Smooth muscle cell (in vitro differentiated cells): Measurements from ENCODE around the gene KCNIP4. TPM values are rescaled to one million over a fixed set of nuclear protein-coding genes. Genes with fewer than 3 reads are reported as not detected.

Experiments
- DNase-seq: peaks from one replicate; lab custom pipeline; 2025; ENCODE audit not compliant: unreplicated experiment; lab: John Stamatoyannopoulos, UW
- H2AFZ ChIP-seq: fragments of 200-600 bp; sonication (generic); 2 replicates; pipeline ENCODE4 v1.6.0; 2016; ENCODE audit warnings: antibody characterized with exemption, low read depth, mild to moderate bottlenecking
- H3F3A ChIP-seq: fragments of 200-600 bp; sonication (generic); 2 replicates; pipeline ENCODE4 v1.6.0; 2017; ENCODE audit warnings: antibody characterized with exemption, low read depth
- H3K27ac ChIP-seq: fragments of 200-600 bp; sonication (generic); 2 replicates; pipeline ENCODE4 v1.5.1; 2016; ENCODE audit warnings: low read depth, mild to moderate bottlenecking
- H3K27me3 ChIP-seq: fragments of 200-600 bp; sonication (generic); 2 replicates; pipeline ENCODE4 v1.6.1; 2016; ENCODE audit warnings: low read depth, mild to moderate bottlenecking
- H3K36me3 ChIP-seq: fragments of 200-600 bp; sonication (generic); 2 replicates; pipeline ENCODE4 v1.5.1; 2016; ENCODE audit warnings: low read depth
- H3K4me1 ChIP-seq: fragments of 200-600 bp; sonication (generic); 2 replicates; pipeline ENCODE4 v1.5.1; 2016; ENCODE audit warnings: low read depth
- H3K4me2 ChIP-seq: fragments of 200-600 bp; sonication (generic); 2 replicates; pipeline ENCODE4 v1.6.0; 2016; ENCODE audit warnings: mild to moderate bottlenecking
- H3K4me3 ChIP-seq: fragments of 200-600 bp; sonication (generic); 2 replicates; pipeline ENCODE4 v1.5.1; 2016; ENCODE audit warnings: mild to moderate bottlenecking
- H3K79me2 ChIP-seq: fragments of 200-600 bp; sonication (generic); 2 replicates; pipeline ENCODE4 v1.6.0; 2016; ENCODE audit warnings: low read depth, mild to moderate bottlenecking
- H3K9ac ChIP-seq: fragments of 200-600 bp; sonication (generic); 2 replicates; pipeline ENCODE4 v1.6.0; 2016; ENCODE audit warnings: low read depth
- H3K9me3 ChIP-seq: fragments of 200-600 bp; sonication (generic); replicated peaks from 2 replicates; pipeline ENCODE4 v1.5.1; 2016; ENCODE audit warnings: low read depth
- H4K20me1 ChIP-seq: fragments of 200-600 bp; sonication (generic); 2 replicates; pipeline ENCODE4 v1.6.0; 2016; ENCODE audit warnings: low read depth
- CTCF ChIP-seq: fragments of 200-600 bp; sonication (generic); IDR thresholded peaks from 2 replicates; pipeline ENCODE4 v1.5.1; 2017; ENCODE audit warnings: borderline replicate concordance, mild to moderate bottlenecking, antibody characterized with exemption; ENCODE audit not compliant: insufficient read depth, poor library complexity, severe bottlenecking
- WGBS: methylation state at CpG from one replicate; pipeline ENCODE4 v1.1.7; 2016; ENCODE audit warnings: low lambda C conversion rate; 5-methylcytosine and 5-hydroxymethylcytosine counted together
- microRNA-seq: library from miRNA; unstranded; fragments of <30 nt; microRNA quantifications from one replicate; pipeline ENCODE4, GENCODE V29; 2016; ENCODE audit warnings: borderline number of aligned reads
- polyA plus RNA-seq: library from polyadenylated mRNA; unstranded; fragments of >200 nt; fragmentation: Nextera tagmentation; extraction: Ambion mirVana; gene quantifications from 2 replicates; pipeline ENCODE4 v1.2.1, GENCODE V29; 2016
- total RNA-seq: library from RNA; depleted of rRNA; stranded (reverse); fragments of >200 nt; gene quantifications from 2 replicates; pipeline ENCODE4 v1.2.3, GENCODE V29; 2014

Gene KCNIP4
- total and polyA plus RNA-seq, 2 experiments from 2014 or later: 0.07 TPM; not detected in 1

- no peak overlapping the region for H3K9ac ChIP-seq
- H3K4me2 ChIP-seq: no peak overlapping the region
- H2AFZ ChIP-seq: no peak overlapping the region
- no peaks in the 10 kb centered on the region for H3K27me3 ChIP-seq
- H3K36me3 ChIP-seq: no peaks in the 10 kb centered on the region
- WGBS: 87% methylated on average over 1 of the region's 1 CpG
- H3K9me3 ChIP-seq: no peaks in the 10 kb centered on the region
- no peaks in the 10 kb centered on the region for H3F3A ChIP-seq
- no peaks in the 10 kb centered on the region for H3K79me2 ChIP-seq
- no peak overlapping the region for H3K4me3 ChIP-seq
- H4K20me1 ChIP-seq: no peaks in the 10 kb centered on the region
- H3K27ac ChIP-seq: no peak overlapping the region
- TF ChIP-seq CTCF: no peak
- H3K4me1 ChIP-seq: no peaks in the 10 kb centered on the region
- no peak for DNase-seq
Measured at GRCh38 chr4:20679951-20680350, 1268.6 kb downstream of the KCNIP4 start.

Small RNAs within 50 kb of the gene (microRNA-seq; reads per million reads assigned to microRNA genes)
- gene MIR7978: not detected
